Fibroblast of the aortic adventitia (primary cell): Measurements from ENCODE around the gene RPL36. TPM values are rescaled to one million over a fixed set of nuclear protein-coding genes. Genes with fewer than 3 reads are reported as not detected.
A peak's percentile ranks its signal among the peaks of the same experiment; 100 is the strongest.

ENCODE experiments used
- DNase-seq: peaks from one replicate; pipeline ENCODE4 v3.0.0-alpha.2; 2010; ENCODE audit warnings: low read depth
- H3K4me3 ChIP-seq: 2 replicates; pipeline ENCODE4 v1.5.1; 2011; ENCODE audit warnings: low read depth, mild to moderate bottlenecking, control low read depth, low read length, moderate library complexity
- total RNA-seq: library from RNA; depleted of rRNA; stranded (reverse); fragments of >200 nt; gene quantifications from 2 replicates; pipeline ENCODE4 v1.2.3, GENCODE V29; 2012; ENCODE audit warnings: low replicate concordance
- TF ChIP-seq, protein P1 (sequence below): IDR thresholded peaks from 2 replicates; pipeline ENCODE4 v1.5.1; 2011; ENCODE audit warnings: mild to moderate bottlenecking, low read length, control low read depth, inconsistent platforms; ENCODE audit not compliant: insufficient read depth

The RPL36 gene
- total RNA-seq, 1 donor = 296 TPM

DNA sequence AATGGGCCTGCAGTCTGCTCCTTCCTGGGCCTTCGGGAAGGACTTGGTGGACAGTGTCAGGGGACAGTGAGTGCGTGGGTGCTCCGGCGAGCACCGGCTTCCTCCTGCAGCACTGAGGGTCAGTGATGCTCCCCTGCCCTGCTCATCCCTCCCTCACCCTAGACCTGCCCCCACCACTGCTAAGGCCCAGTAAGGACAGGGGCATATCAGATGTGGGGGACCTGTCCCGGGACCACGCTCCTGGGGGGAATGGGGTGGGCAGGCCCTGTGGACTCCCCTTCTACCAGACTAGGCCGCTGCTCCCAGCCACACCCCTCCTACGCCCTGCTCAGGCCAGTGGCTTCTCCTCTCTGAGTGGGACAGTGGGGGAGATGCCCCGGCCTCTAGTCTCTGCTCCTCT lies 13.0 kb upstream of the RPL36 start:
- DNase-seq = no peak
- no peak overlapping the region for H3K4me3 ChIP-seq
- TF ChIP-seq, protein P1, sequence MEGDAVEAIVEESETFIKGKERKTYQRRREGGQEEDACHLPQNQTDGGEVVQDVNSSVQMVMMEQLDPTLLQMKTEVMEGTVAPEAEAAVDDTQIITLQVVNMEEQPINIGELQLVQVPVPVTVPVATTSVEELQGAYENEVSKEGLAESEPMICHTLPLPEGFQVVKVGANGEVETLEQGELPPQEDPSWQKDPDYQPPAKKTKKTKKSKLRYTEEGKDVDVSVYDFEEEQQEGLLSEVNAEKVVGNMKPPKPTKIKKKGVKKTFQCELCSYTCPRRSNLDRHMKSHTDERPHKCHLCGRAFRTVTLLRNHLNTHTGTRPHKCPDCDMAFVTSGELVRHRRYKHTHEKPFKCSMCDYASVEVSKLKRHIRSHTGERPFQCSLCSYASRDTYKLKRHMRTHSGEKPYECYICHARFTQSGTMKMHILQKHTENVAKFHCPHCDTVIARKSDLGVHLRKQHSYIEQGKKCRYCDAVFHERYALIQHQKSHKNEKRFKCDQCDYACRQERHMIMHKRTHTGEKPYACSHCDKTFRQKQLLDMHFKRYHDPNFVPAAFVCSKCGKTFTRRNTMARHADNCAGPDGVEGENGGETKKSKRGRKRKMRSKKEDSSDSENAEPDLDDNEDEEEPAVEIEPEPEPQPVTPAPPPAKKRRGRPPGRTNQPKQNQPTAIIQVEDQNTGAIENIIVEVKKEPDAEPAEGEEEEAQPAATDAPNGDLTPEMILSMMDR = no peak

DNA sequence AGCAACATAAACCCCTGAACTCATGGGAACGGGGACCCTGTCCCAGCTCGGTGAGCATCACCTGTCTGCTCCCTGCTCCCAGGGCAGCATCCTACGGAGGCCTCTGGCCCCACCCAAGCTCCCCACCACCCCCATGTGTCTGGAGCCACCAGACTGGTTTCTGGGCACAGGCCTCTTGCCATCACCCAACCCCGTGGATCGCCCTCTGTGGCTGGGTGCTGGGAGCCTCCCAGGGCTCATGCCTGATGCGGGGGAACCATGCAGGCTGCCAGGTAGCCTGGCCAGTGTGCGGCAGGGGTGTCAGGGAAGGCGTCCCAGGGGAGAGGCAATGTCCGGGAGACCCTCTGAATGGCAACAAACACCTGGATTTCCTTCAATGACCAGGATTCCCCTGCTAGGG lies 12.5 kb upstream of the RPL36 start:
- H3K4me3 ChIP-seq = no peak overlapping the region
- no peak for DNase-seq
- TF ChIP-seq, protein P1 = no peak

DNA sequence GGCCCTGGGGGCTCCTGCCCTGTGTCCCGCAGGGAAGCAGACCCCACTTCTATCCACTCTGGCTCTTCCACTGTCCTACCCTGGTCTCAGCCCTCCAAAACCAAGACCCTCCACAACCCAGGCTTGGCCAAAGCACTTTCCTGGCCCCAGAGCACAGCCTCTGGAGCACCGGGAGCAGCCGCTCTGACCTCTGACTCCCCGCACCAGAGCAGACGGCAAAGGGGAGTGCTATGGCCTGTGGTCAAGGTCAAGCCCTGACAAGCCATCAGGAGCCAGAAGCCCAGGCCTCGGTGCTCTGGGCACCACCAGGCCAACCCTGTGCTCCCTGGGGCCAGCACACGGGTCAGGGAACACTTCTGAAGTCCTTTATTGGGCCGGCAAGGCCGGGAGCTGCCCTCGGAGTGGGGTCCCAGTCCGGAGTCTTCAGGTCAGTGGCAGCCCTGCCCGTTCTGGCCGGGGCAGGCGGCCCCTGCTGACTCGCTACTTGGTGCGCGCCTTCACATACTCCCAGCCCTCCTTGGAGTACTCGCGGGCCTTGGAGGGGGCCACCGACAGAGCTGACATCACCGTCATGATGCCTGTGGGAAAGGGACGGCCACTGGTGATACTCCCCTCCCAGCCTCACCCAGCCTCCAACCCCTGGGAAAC lies 11.9 kb upstream of the RPL36 start:
- no peak for DNase-seq
- TF ChIP-seq, protein P1 = no peak
- H3K4me3 ChIP-seq = no peak overlapping the region

DNA sequence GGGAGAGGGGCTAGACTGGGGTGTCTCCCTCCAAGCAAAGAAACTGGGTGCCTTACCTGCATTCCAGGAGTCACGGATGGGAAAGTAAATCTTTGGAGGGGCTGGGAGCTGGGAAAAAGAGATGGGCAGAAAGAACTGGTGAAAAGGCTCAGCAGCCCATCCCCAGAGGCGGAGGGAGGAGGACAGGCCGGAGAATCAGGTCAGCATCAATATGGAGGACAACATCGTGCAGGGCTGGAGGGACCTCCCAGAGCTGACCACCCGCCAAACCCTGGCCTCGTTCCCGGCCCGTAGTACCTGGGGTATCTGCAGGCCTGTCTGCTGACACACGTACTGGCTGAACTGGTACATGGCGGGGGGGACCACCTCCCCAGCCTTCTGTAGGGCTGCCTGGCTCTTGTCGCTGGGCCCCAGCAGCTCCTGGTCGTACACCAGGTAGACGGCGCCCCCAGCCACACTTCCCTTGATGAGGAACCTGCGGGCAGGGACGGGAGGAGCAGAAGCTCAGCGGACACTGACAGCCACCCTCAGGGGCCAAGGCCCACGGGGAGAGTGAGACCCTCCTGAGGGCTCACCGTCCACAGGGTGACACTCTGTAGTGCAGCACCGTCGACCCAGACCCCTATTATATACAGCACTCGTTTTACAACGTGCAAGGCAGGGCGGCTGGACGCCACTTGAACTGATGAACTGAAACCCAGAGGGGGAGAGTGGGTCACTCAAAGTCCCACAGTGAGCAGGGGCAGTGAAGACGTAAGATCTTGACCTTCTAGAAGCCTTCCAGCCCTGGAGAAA lies 10.6 kb upstream of the RPL36 start:
- H3K4me3 ChIP-seq = peak overlapping the region; percentile 94
- TF ChIP-seq, protein P1 = no peak
- no peak for DNase-seq

DNA sequence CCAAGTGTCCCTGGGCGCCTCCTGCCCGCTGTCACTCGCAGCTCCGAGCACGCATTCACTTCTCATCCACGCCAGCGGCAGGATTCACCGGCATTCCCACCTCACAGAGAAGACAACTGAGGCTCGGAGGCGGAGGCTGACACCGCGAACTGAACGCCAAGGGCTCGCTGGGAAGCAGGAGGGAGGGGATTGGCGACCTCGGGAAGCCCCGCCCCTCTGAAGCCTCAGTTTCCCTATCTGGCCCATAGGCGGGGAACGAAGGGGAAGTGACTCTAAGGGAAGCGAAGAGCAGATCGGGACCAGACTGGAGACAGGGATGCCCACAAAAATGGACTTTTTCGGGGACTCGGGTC lies 10.0 kb upstream of the RPL36 start:
- TF ChIP-seq, protein P1 = peak; percentile 5
- no peak for DNase-seq
- H3K4me3 ChIP-seq = peak overlapping the region; percentile 94

DNA sequence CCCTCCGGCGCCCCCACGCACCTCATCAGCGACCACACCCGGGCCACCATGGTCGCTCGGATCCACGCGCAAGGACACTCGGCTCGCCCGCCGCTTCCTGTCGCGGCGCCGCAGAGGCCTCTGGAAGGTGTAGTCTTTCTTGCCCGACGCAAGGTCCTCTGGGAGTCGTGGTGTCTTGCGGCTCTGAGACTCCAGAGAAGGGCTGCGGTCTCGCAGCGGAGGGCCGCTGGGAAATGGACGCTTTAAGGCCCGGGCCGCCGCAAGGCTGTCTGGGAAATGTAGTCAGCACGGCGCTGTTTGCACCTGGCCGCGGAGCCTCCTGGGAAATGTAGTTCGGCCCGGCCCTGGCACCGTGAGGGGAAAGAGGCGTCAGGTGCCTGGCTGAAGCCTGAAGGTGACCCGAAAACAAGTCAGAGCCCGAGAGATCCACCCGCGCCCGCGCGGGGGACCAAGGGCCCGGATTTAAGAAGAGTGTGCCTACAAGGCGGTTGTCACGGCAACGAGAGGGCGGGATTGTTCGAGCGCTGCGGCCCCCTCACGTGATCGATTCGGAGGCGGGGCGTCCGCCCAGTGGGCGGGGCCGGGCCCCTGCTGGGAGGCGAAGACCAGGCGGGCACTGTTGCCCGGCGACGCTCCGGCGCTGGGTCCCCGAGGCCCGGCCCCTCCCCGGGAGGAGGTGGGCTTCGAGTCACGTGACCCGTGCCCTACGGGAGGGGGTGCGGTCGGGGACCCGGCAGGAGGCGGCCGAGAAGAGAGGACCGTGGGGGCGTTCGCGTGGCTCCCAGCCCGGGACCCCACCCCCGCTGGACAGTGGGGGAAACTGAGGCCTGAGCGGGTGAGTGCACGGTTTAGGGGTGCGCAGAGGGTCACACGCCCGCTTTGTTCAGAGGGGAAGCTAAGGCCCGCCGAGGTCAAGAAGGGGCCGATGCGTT lies 9.4 kb upstream of the RPL36 start, which contains the start of the genes HSD11B1L and MICOS13:
Gene HSD11B1L (plus strand): TSS at position 591 of the 932 bp plus-strand sequence. CDS start 3,806 bp downstream, outside the sequence.
Gene MICOS13 (minus strand): TSS at position 80 of the 932 bp plus-strand sequence. CDS start 30 bp downstream, at position 50.
- peak; percentile 99 for DNase-seq
- TF ChIP-seq, protein P1 = no peak
- H3K4me3 ChIP-seq = peak within 1 kb of the TSS; percentile 94
